ENCODE measurements around the gene GJB2. TPM values are rescaled to one million over a fixed set of nuclear protein-coding genes. Genes with fewer than 3 reads are reported as not detected.

GJB2 gene
- total RNA-seq, 1 experiment from 2014 or later = 4.6 TPM

GRCh38 chr13:20178156-20178555 lies 14.6 kb downstream of the GJB2 start:
- Mint-ChIP-seq H3K36me3 (ENCODE audit: insufficient read depth, unreplicated experiment) (peaks cover 8% of the 10 kb centered on the region), H3K27me3 (ENCODE audit: unreplicated experiment) (no peaks in the 10 kb centered on the region), H3K4me1 (ENCODE audit: low read depth, unreplicated experiment) (peaks cover 19% of the 10 kb centered on the region), H3K4me3 (ENCODE audit: low read depth, unreplicated experiment) (no peak overlapping the region), H3K27ac (ENCODE audit: unreplicated experiment) (no peak overlapping the region), H3K9me3 (ENCODE audit: low read depth, unreplicated experiment) (no peaks in the 10 kb centered on the region)
- no peak for DNase-seq
- no peak for TF ChIP-seq CTCF (IDR thresholded peaks at IDR 0.05; ENCODE audit: unreplicated experiment)
- intact Hi-C loops (cut with micrococcal nuclease; ENCODE audit: unreplicated experiment) = no loop called here
- CTCF ChIA-PET = no interaction called here
- no TSS peak for BruUV-seq (replicated peaks)

- Mint-ChIP-seq H3K4me3 (ENCODE audit: low read depth, unreplicated experiment) (no peak overlapping the region), H3K9me3 (ENCODE audit: low read depth, unreplicated experiment) (no peaks in the 10 kb centered on the region), H3K27ac (ENCODE audit: unreplicated experiment) (no peak overlapping the region), H3K4me1 (ENCODE audit: low read depth, unreplicated experiment) (peaks cover 19% of the 10 kb centered on the region), H3K36me3 (ENCODE audit: insufficient read depth, unreplicated experiment) (peaks cover 8% of the 10 kb centered on the region), H3K27me3 (ENCODE audit: unreplicated experiment) (no peaks in the 10 kb centered on the region)
- TF ChIP-seq CTCF (IDR thresholded peaks at IDR 0.05; ENCODE audit: unreplicated experiment) = no peak
- CTCF ChIA-PET = no interaction called here
- intact Hi-C loops (cut with micrococcal nuclease; ENCODE audit: unreplicated experiment) = no loop called here
- DNase-seq = no peak
- no TSS peak for BruUV-seq (replicated peaks)
Measured at GRCh38 chr13:20177049-20177831, 15.5 kb downstream of the GJB2 start.

DNA sequence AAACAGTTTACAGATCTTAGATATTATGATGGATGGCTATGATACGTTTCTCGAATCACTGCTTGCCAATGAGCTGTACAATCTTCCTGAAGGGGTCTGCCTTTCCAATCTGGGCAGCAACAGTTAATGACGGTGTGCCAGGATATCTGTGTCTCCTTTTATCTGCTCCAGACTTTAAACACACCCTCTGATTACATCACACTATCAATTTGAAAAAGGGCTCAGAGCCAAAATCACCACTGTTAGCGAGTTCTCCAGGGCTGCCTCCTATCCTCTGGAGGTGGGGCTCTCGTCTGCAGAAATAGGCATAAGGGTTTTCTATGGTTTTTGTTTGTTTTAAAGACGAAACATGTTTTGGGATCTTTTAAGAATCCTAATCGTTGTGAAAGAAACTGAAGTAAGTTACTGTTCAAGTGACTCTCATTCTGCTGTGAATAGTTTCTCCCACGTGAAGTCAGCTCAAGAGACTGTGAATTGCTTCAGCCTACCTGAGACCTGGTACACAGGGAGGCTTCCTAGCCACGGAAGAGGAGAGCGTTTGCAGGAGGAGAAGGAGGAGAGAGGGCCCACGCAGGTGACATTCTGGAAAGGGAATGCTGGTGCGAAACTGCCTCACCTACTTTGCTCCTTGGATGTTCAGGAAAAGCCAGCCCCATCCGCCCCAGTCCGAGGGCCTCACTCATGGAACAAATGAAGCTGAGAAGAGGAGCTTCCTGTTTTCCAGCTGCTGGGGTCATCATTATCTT lies 16.7 kb downstream of the GJB2 start:
- no peak for DNase-seq
- H3K36me3 Mint-ChIP-seq (ENCODE audit: insufficient read depth, unreplicated experiment) = peaks cover 8% of the 10 kb centered on the region
- no peak for TF ChIP-seq CTCF (IDR thresholded peaks at IDR 0.05; ENCODE audit: unreplicated experiment)
- no TSS peak for BruUV-seq (replicated peaks)
- CTCF ChIA-PET = no interaction called here
- no peaks in the 10 kb centered on the region for H3K27me3 Mint-ChIP-seq (ENCODE audit: unreplicated experiment)
- H3K4me1 Mint-ChIP-seq (ENCODE audit: low read depth, unreplicated experiment) = peaks cover 19% of the 10 kb centered on the region
- peak overlapping the region; percentile 70 for H3K27ac Mint-ChIP-seq (ENCODE audit: unreplicated experiment)
- no peak overlapping the region for H3K4me3 Mint-ChIP-seq (ENCODE audit: low read depth, unreplicated experiment)
- H3K9me3 Mint-ChIP-seq (ENCODE audit: low read depth, unreplicated experiment) = no peaks in the 10 kb centered on the region
- intact Hi-C loops (cut with micrococcal nuclease; ENCODE audit: unreplicated experiment) = no loop called here

- TF ChIP-seq CTCF (IDR thresholded peaks at IDR 0.05; ENCODE audit: unreplicated experiment) = no peak
- CTCF ChIA-PET = no interaction called here
- H3K4me3 Mint-ChIP-seq (ENCODE audit: low read depth, unreplicated experiment) = peak overlapping the region; percentile 33
- intact Hi-C loops (cut with micrococcal nuclease; ENCODE audit: unreplicated experiment) = no loop called here
- peak overlapping the region; percentile 70 for H3K27ac Mint-ChIP-seq (ENCODE audit: unreplicated experiment)
- no peaks in the 10 kb centered on the region for H3K9me3 Mint-ChIP-seq (ENCODE audit: low read depth, unreplicated experiment)
- H3K4me1 Mint-ChIP-seq (ENCODE audit: low read depth, unreplicated experiment) = peaks cover 19% of the 10 kb centered on the region
- BruUV-seq (replicated peaks) = TSS peak; percentile 97
- no peaks in the 10 kb centered on the region for H3K27me3 Mint-ChIP-seq (ENCODE audit: unreplicated experiment)
- H3K36me3 Mint-ChIP-seq (ENCODE audit: insufficient read depth, unreplicated experiment) = peaks cover 8% of the 10 kb centered on the region
- no peak for DNase-seq
Measured at GRCh38 chr13:20175406-20175794, 17.3 kb downstream of the GJB2 start.

All from Calu3 (cell line).